HEK293 (cell line): ENCODE measurements around the gene CHRNA9.
"Not testable (repeated sequence)": the region's sequence is repeated elsewhere in the genome, so short reads cannot be mapped to it uniquely, and the experiment has no call there.

Experiments used
- CTCF ChIA-PET: fragments of 350-600 bp; formaldehyde crosslinking; extraction: SDS; loops from one replicate; lab custom pipeline; 2021; ENCODE audit warnings: antibody characterized with exemption; lab: Yijun Ruan, JAX
- POLR2A ChIA-PET: fragments of 300-600 bp; formaldehyde crosslinking; extraction: SDS; loops from one replicate; lab custom pipeline; 2020; ENCODE audit warnings: antibody characterized with exemption, inconsistent platforms; lab: Yijun Ruan, JAX
- H3K27ac ChIP-seq: fragments of 200-500 bp; sonication (Bioruptor generic); 2 replicates; pipeline ENCODE4 v1.5.1; 2014; ENCODE audit warnings: low read depth, low read length, control low read depth, inconsistent platforms; ENCODE audit errors: extremely low read depth
- H3K36me3 ChIP-seq, 2 experiments: fragments of 200-500 bp in 1 of 2; sonication (Bioruptor generic) in 1 of 2; 1 replicate in 1 of 2; 2 replicates in 1 of 2; pipeline ENCODE4 v1.5.1; 2014 to 2017; ENCODE audit warnings: inconsistent platforms in 2 of 2, low read length in 2 of 2; ENCODE audit not compliant: control insufficient read depth in 2 of 2, insufficient read depth in 1 of 2
- H3K4me1 ChIP-seq: fragments of 200-500 bp; sonication (Bioruptor generic); 2 replicates; pipeline ENCODE4 v1.5.1; 2014; ENCODE audit warnings: mild to moderate bottlenecking, low read length, inconsistent platforms; ENCODE audit not compliant: control insufficient read depth, insufficient read depth
- H3K4me3 ChIP-seq: 2 replicates; pipeline ENCODE4 v1.5.1; 2011; ENCODE audit warnings: low read depth, mild to moderate bottlenecking, control low read depth, low read length, moderate library complexity
- H3K9me3 ChIP-seq: fragments of 200-500 bp; sonication (Bioruptor generic); 2 replicates; pipeline ENCODE4 v1.5.1; 2014; ENCODE audit warnings: low read depth, low read length, inconsistent platforms; ENCODE audit not compliant: control insufficient read depth, insufficient read depth
- EGR2 ChIP-seq: fragments of 450-650 bp; formaldehyde crosslinking; IDR thresholded peaks from 2 replicates; pipeline ENCODE4 v1.5.1; 2016; ENCODE audit warnings: low read depth, missing biosample characterization, missing genetic modification characterization
- KLF16 ChIP-seq: fragments of 450-650 bp; formaldehyde crosslinking; IDR thresholded peaks from 2 replicates; pipeline ENCODE4 v1.5.1; 2017; ENCODE audit warnings: missing biosample characterization, missing genetic modification characterization
- PATZ1 ChIP-seq: fragments of 450-650 bp; formaldehyde crosslinking; IDR thresholded peaks from 2 replicates; pipeline ENCODE4 v1.5.1; 2016; ENCODE audit warnings: missing biosample characterization, missing genetic modification characterization
- SP7 ChIP-seq: fragments of 450-650 bp; formaldehyde crosslinking; IDR thresholded peaks from 2 replicates; pipeline ENCODE4 v1.5.1; 2016; ENCODE audit warnings: missing biosample characterization, missing genetic modification characterization
- WT1 ChIP-seq: fragments of 450-650 bp; formaldehyde crosslinking; IDR thresholded peaks from 2 replicates; pipeline ENCODE4 v1.5.1; 2016; ENCODE audit warnings: missing biosample characterization, missing genetic modification characterization
- YY1 ChIP-seq: fragments of 450-650 bp; formaldehyde crosslinking; IDR thresholded peaks from 2 replicates; pipeline ENCODE4 v1.5.1; 2018; ENCODE audit warnings: missing biosample characterization, missing genetic modification characterization
- ZBTB10 ChIP-seq: fragments of 450-650 bp; formaldehyde crosslinking; IDR thresholded peaks from 2 replicates; pipeline ENCODE4 v1.5.1; 2016; ENCODE audit warnings: missing biosample characterization, missing genetic modification characterization
- ZFHX2 ChIP-seq: fragments of 450-650 bp; formaldehyde crosslinking; conservative IDR thresholded peaks from 2 replicates; pipeline ENCODE4 v1.5.1; 2016; ENCODE audit warnings: missing biosample characterization, missing genetic modification characterization
- ZNF138 ChIP-seq: fragments of 450-650 bp; formaldehyde crosslinking; IDR thresholded peaks from 2 replicates; pipeline ENCODE4 v1.5.1; 2016; ENCODE audit warnings: missing biosample characterization, missing genetic modification characterization, borderline replicate concordance
- ZNF394 ChIP-seq: fragments of 450-650 bp; formaldehyde crosslinking; IDR thresholded peaks from 2 replicates; pipeline ENCODE4 v1.5.1; 2016; ENCODE audit warnings: missing biosample characterization, missing genetic modification characterization, mild to moderate bottlenecking, moderate library complexity, borderline replicate concordance
- ZNF610 ChIP-seq: fragments of 450-650 bp; formaldehyde crosslinking; IDR thresholded peaks from 2 replicates; pipeline ENCODE4 v1.5.1; 2016; ENCODE audit warnings: missing biosample characterization, missing genetic modification characterization, borderline replicate concordance
- ZNF623 ChIP-seq: fragments of 450-650 bp; formaldehyde crosslinking; IDR thresholded peaks from 2 replicates; pipeline ENCODE4 v1.5.1; 2016; ENCODE audit warnings: missing biosample characterization, missing genetic modification characterization
- ZNF629 ChIP-seq: fragments of 450-650 bp; formaldehyde crosslinking; IDR thresholded peaks from 2 replicates; pipeline ENCODE4 v1.5.1; 2017; ENCODE audit warnings: missing biosample characterization, missing genetic modification characterization
- ZNF747 ChIP-seq: fragments of 450-650 bp; formaldehyde crosslinking; IDR thresholded peaks from 2 replicates; pipeline ENCODE4 v1.5.1; 2016; ENCODE audit warnings: missing biosample characterization, missing genetic modification characterization
- ZNF791 ChIP-seq: fragments of 450-650 bp; formaldehyde crosslinking; IDR thresholded peaks from 2 replicates; pipeline ENCODE4 v1.5.1; 2016; ENCODE audit warnings: missing biosample characterization, missing genetic modification characterization
- ZSCAN18 ChIP-seq: fragments of 450-650 bp; formaldehyde crosslinking; IDR thresholded peaks from 2 replicates; pipeline ENCODE4 v1.5.1; 2016; ENCODE audit warnings: missing biosample characterization, missing genetic modification characterization

Gene CHRNA9

GRCh38 chr4:40289366-40290188 lies 45.6 kb upstream of the CHRNA9 start:
- Histone ChIP-seq H3K9me3 (no peaks in the 10 kb centered on the region), H3K36me3 (no peaks in the 10 kb centered on the region), H3K4me3 (no peak overlapping the region), H3K27ac (no peak overlapping the region), H3K4me1 (no peaks in the 10 kb centered on the region)
- TF ChIP-seq YY1 (tag by site-specific recombination) = no peak
- no peak for TF ChIP-seq ZSCAN18 (tag by site-specific recombination)
- TF ChIP-seq ZNF791 (tag by site-specific recombination) = no peak
- no peak for TF ChIP-seq PATZ1 (tag by site-specific recombination)
- no peak for TF ChIP-seq ZNF747 (tag by site-specific recombination)
- peak; percentile 45; the same call in 1 of the 2 replicates for TF ChIP-seq EGR2 (tag by site-specific recombination)
- no peak for TF ChIP-seq ZNF610 (tag by site-specific recombination)
- TF ChIP-seq ZNF394 (tag by site-specific recombination) = no peak
- no peak for TF ChIP-seq KLF16 (tag by site-specific recombination)
- TF ChIP-seq ZNF623 (tag by site-specific recombination) = no peak
- TF ChIP-seq ZNF138 (tag by site-specific recombination) = no peak
- TF ChIP-seq ZBTB10 (tag by site-specific recombination) = no peak
- peak; percentile 62 for TF ChIP-seq ZFHX2 (tag by site-specific recombination)
- ChIA-PET POLR2A (no interaction called here), CTCF (interaction anchor here (0.5 to 1.9 kb wide), 3 partner anchors 36 to 412 kb away, joined by 3 to 12 read pairs (median 3); no protein-coding TSS in a partner anchor)

GRCh38 chr4:40290611-40291186 lies 44.4 kb upstream of the CHRNA9 start:
- H3K4me1 ChIP-seq, H3K9me3 ChIP-seq, H3K36me3 ChIP-seq, H3K4me3 ChIP-seq, H3K27ac ChIP-seq, POLR2A ChIA-PET: not testable (repeated sequence)
- CTCF ChIA-PET = interaction anchor here (0.5 to 1.9 kb wide), 2 partner anchors 35 to 125 kb away, joined by 3 to 12 read pairs; no protein-coding TSS in a partner anchor
- TF ChIP-seq WT1 (peak; percentile 63), SP7 (tag by site-specific recombination) (peak; percentile 69), ZNF629 (tag by site-specific recombination) (peak; percentile 32; the same call in 1 of the 2 replicates)
